Fibroblast of the aortic adventitia (primary cell): ENCODE results near the gene RADIL. TPM values are rescaled to one million over a fixed set of nuclear protein-coding genes. Genes with fewer than 3 reads are reported as not detected.

Experiments
- DNase-seq: peaks from one replicate; pipeline ENCODE4 v3.0.0-alpha.2; 2010; ENCODE audit warnings: low read depth
- H3K4me3 ChIP-seq: 2 replicates; pipeline ENCODE4 v1.5.1; 2011; ENCODE audit warnings: low read depth, mild to moderate bottlenecking, control low read depth, low read length, moderate library complexity
- CTCF ChIP-seq: IDR thresholded peaks from 2 replicates; pipeline ENCODE4 v1.5.1; 2011; ENCODE audit warnings: mild to moderate bottlenecking, low read length, control low read depth, inconsistent platforms; ENCODE audit not compliant: insufficient read depth
- total RNA-seq: library from RNA; depleted of rRNA; stranded (reverse); fragments of >200 nt; gene quantifications from 2 replicates; pipeline ENCODE4 v1.2.3, GENCODE V29; 2012; ENCODE audit warnings: low replicate concordance

Gene RADIL
- total RNA-seq, 1 donor: 1.4 TPM

- no peak for TF ChIP-seq CTCF
- H3K4me3 ChIP-seq: no peak overlapping the region
- no peak for DNase-seq
Observed at GRCh38 chr7:4851459-4852422, 31.8 kb downstream of the RADIL start.

GRCh38 chr7:4850262-4850795 is 33.2 kb downstream of the RADIL start:
- no peak for TF ChIP-seq CTCF
- no peak for DNase-seq
- H3K4me3 ChIP-seq: no peak overlapping the region

- DNase-seq: peak; percentile 35
- H3K4me3 ChIP-seq: no peak overlapping the region
- TF ChIP-seq CTCF: peak; percentile 24
Observed at GRCh38 chr7:4849390-4849789, 34.1 kb downstream of the RADIL start.

- TF ChIP-seq CTCF: peak; percentile 32
- peak overlapping the region; percentile 29 for H3K4me3 ChIP-seq
- peak; percentile 20 for DNase-seq
Observed at GRCh38 chr7:4845740-4846142, 37.8 kb downstream of the RADIL start.

DNA sequence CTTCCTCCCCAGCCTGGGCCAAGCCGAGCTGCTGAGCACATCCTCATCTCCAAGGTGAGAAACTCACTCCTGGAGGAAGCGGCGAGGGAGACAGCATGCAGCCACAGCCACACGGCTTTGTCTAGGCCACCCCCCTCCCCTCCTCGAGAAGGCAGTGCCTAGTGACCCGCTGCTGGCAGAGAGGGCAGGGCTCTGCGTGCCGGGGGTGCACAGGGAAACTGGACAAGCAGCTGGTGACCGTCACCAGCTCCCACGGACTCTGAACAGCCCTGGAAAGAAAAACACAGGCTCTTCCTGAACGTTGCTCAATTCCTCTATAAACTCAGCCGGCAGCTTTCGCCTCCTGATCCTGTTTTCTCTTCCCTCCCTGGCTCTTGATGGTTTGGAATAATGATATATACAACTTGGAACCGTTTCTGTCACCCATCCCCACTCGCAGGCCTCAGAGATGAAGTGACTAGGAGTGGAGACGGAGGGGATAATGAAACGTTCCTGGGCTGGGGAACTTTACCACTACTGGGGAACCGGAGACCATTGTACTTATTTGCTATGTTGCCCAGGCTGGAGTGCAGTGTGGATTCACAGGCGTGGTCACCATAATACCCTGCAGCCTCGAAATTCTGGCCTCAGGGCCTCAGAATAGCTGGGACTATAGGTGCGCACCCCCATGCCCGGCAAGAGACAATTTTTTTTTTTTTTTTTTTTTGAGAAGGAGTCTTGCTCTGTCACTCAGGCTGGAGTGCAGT is 41.0 kb downstream of the RADIL start:
- no peak for DNase-seq
- no peak for TF ChIP-seq CTCF
- no peak overlapping the region for H3K4me3 ChIP-seq

- no peak for TF ChIP-seq CTCF
- H3K4me3 ChIP-seq: no peak overlapping the region
- no peak for DNase-seq
Observed at GRCh38 chr7:4841836-4842235, 41.7 kb downstream of the RADIL start.
